Mesothelial cell of epicardium (in vitro differentiated cells): ENCODE results near the gene MEF2C. TPM values are rescaled to one million over a fixed set of nuclear protein-coding genes. Genes with fewer than 3 reads are reported as not detected.
A peak's percentile ranks its signal among the peaks of the same experiment; 100 is the strongest.

Experiments
- DNase-seq, 2 experiments: peaks; one replicate each; pipeline ENCODE4 v3.0.0; 2021; ENCODE audit warnings: low spot score in 2 of 2; ENCODE audit not compliant: unreplicated experiment in 2 of 2
- H3K27ac Mint-ChIP-seq: 2 replicates; pipeline ENCODE4 v1.8.0; 2021; ENCODE audit warnings: mixed read lengths
- H3K27me3 Mint-ChIP-seq: 2 replicates; pipeline ENCODE4 v1.8.0; 2021; ENCODE audit warnings: low read depth, mixed read lengths
- H3K36me3 Mint-ChIP-seq: 2 replicates; pipeline ENCODE4 v1.8.0; 2021; ENCODE audit warnings: mixed read lengths
- H3K4me1 Mint-ChIP-seq: 2 replicates; pipeline ENCODE4 v1.8.0; 2021; ENCODE audit warnings: mixed read lengths
- H3K4me3 Mint-ChIP-seq: 2 replicates; pipeline ENCODE4 v1.8.0; 2021; ENCODE audit warnings: mild to moderate bottlenecking, moderate library complexity, mixed read lengths
- H3K9me3 Mint-ChIP-seq: 2 replicates; pipeline ENCODE4 v1.8.0; 2021; ENCODE audit warnings: mixed read lengths
- total RNA-seq: library from RNA; stranded (reverse); gene quantifications from 3 replicates; pipeline ENCODE4 v1.2.1, GENCODE V29; 2021
- TF ChIP-seq, protein P1 (sequence below): fragments of 200-600 bp; sonication (generic); IDR thresholded peaks from one replicate; pipeline ENCODE4 v1.5.0; 2021; ENCODE audit warnings: antibody characterized with exemption; ENCODE audit not compliant: unreplicated experiment

MEF2C gene
- total RNA-seq, 1 donor from 2014 or later, result 9.1 TPM

DNA sequence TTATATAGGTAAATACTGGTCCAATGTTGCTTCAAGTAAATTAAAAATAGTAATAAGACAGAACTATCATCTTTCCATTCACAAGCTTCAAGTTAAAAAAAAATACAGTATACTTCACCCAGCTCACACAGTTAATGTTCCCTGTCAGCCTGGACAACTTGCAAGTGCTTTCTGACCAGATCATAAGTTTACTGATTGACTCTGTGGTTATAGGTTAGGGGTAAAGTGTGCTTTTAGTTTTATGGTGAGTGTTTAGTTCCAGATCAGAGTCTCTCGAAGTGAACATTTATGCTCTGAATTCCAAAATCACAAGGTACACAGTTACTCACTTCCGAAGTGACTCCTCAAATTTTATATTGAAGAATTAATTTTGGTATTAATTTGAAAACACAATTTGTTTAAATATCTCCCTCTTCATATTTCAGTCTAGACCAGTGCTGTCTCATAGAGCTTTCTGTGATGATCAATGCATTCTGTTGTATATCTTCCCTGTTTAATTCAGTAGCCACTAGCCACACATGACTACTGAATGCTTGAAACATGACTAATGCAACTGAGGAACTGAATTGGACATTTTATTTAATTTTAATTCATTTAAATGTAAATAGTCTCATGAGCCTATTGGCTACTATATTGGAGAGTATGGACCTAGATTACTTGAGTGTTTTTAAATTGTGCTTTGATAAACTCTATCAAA lies 90.7 kb downstream of the MEF2C start:
- no peak overlapping the region for H3K27ac Mint-ChIP-seq
- DNase-seq, result no peak
- H3K9me3 Mint-ChIP-seq, result peaks cover 16% of the 10 kb centered on the region
- no peak overlapping the region for H3K4me3 Mint-ChIP-seq
- TF ChIP-seq, protein P1, sequence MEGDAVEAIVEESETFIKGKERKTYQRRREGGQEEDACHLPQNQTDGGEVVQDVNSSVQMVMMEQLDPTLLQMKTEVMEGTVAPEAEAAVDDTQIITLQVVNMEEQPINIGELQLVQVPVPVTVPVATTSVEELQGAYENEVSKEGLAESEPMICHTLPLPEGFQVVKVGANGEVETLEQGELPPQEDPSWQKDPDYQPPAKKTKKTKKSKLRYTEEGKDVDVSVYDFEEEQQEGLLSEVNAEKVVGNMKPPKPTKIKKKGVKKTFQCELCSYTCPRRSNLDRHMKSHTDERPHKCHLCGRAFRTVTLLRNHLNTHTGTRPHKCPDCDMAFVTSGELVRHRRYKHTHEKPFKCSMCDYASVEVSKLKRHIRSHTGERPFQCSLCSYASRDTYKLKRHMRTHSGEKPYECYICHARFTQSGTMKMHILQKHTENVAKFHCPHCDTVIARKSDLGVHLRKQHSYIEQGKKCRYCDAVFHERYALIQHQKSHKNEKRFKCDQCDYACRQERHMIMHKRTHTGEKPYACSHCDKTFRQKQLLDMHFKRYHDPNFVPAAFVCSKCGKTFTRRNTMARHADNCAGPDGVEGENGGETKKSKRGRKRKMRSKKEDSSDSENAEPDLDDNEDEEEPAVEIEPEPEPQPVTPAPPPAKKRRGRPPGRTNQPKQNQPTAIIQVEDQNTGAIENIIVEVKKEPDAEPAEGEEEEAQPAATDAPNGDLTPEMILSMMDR, result no peak
- H3K27me3 Mint-ChIP-seq, result no peaks in the 10 kb centered on the region
- H3K4me1 Mint-ChIP-seq, result peaks cover 5% of the 10 kb centered on the region
- H3K36me3 Mint-ChIP-seq, result no peaks in the 10 kb centered on the region

DNA sequence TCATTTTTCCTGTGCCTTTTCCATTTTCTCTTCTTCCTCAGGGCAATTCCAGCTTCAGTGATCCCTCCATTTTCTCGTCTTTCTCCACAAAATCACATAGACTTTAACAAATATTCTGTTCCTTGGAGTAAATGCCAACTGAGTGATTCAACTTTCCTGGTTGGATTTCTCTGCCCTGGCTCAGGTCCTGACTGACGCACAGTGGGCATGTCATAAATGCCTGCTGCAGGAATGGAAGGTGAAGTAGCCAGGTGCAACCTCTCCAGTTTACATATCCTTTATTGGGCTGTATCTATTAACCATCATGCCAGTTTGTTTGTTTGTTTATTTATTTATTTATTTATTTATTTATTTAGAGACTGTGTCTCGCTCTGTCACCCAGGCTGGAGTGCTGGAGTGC lies 95.1 kb downstream of the MEF2C start:
- no peaks in the 10 kb centered on the region for H3K9me3 Mint-ChIP-seq
- no peaks in the 10 kb centered on the region for H3K36me3 Mint-ChIP-seq
- H3K4me3 Mint-ChIP-seq, result no peak overlapping the region
- H3K27me3 Mint-ChIP-seq, result no peaks in the 10 kb centered on the region
- H3K27ac Mint-ChIP-seq, result no peak overlapping the region
- TF ChIP-seq, protein P1, result no peak
- peaks cover 27% of the 10 kb centered on the region for H3K4me1 Mint-ChIP-seq
- no peak for DNase-seq

DNA sequence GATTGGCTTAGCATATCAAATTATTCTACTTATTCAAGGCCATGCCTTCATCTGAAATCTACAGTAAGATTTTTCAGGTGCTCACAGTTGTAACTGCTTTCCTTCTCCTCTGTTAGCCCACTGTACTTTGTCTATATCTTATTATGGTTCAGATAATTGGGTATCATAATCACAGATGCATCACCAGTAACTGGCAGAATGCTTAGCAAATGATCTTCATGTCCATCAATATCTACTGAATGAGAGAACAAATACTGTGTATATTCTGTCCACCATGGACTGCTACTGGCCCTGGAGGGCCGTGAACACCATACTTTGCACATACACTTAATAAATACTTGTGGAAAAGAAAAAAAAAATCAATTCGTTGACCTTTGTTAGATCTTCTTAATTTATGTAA lies 96.2 kb downstream of the MEF2C start:
- Mint-ChIP-seq H3K4me3 (no peak overlapping the region), H3K9me3 (no peaks in the 10 kb centered on the region), H3K27ac (no peak overlapping the region), H3K4me1 (peaks cover 27% of the 10 kb centered on the region), H3K36me3 (no peaks in the 10 kb centered on the region), H3K27me3 (no peaks in the 10 kb centered on the region)
- TF ChIP-seq, protein P1, result no peak
- DNase-seq, result no peak

DNA sequence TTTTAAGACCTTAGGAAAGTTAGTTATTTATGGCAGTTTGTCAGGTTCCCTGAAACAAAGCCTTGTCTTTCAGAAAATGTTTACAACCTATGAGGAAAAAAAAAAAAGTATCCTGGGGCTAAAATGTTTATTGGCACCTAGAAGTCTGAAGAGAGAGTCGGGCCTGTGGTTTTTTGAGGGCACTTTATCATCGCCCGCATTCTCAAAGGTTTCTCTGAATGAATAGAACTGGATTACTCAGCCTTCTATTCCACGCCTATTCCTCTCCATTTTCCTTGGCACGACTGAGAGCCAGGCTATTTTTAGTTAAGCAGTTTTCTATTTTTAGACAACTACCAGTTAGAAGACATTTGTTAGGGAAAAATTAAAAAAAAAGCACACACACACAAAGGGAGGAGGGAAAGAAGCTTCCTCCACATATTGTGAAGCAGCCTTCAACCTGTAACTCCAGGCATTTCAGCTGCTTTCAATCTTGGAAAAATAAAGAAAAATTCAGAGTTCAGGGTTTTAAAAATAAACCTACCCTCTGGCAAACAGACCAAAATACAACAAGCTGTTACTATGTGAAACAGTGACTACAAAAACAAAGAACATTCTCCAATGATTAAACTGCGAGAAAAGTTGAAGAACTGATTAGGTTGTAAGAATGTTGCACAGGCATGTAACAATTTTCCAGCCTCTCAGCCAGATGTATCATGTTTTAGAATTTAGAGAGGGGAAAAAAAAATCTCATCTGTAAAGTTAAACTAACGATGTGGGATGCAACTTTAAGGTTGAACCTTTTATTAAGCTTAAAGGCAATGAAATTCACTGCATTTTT lies 97.0 kb downstream of the MEF2C start:
- Mint-ChIP-seq H3K27ac (peak overlapping the region; percentile 94), H3K9me3 (no peaks in the 10 kb centered on the region), H3K36me3 (no peaks in the 10 kb centered on the region), H3K4me3 (peak overlapping the region; percentile 43), H3K4me1 (peaks cover 30% of the 10 kb centered on the region), H3K27me3 (no peaks in the 10 kb centered on the region)
- no peak for DNase-seq
- TF ChIP-seq, protein P1, result no peak

DNA sequence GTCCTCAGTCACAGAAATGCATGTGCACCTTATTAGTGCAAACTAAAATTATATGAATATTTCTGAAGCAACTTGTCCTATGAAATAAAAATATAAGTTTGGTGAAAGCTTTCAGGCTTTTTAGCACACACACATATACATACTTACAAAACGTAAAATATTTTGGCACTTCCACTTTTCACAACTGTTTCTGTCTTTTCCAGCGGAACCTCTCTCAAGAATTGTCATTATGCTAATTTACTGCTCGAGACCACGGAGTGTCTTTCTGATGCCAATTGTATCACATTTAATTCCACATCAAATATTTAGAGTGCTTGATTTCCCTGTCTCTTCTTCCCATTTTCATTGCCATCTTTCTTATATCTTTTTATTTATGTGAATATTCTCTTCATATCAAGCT lies 100.4 kb downstream of the MEF2C start:
- peaks cover 36% of the 10 kb centered on the region for H3K4me1 Mint-ChIP-seq
- DNase-seq, result no peak
- TF ChIP-seq, protein P1, result no peak
- no peaks in the 10 kb centered on the region for H3K9me3 Mint-ChIP-seq
- H3K27ac Mint-ChIP-seq, result no peak overlapping the region
- H3K27me3 Mint-ChIP-seq, result no peaks in the 10 kb centered on the region
- no peaks in the 10 kb centered on the region for H3K36me3 Mint-ChIP-seq
- H3K4me3 Mint-ChIP-seq, result no peak overlapping the region
